Ramos (cell line): ENCODE results near the gene IL1RL1.

Experiments used
- in situ Hi-C: fragments of 300-500 bp; cut with MboI; formaldehyde crosslinking; loops from one replicate; pipeline ENCODE4 v1.14.3; 2022; ENCODE audit warnings: low sequenced_read_pairs; ENCODE audit not compliant: unreplicated experiment

The IL1RL1 gene

GRCh38 chr2:102310964-102311640 lies at the start of gene IL1RL1:
IL1RL1 (plus strand) TSS chr2:102311563; CDS start chr2:102338265, 26,702 bp downstream.
- in situ Hi-C loops = no loop called here

- in situ Hi-C loops = no loop called here
These were observed 48.9 kb upstream of the IL1RL1 start for GRCh38 chr2:102262216-102263129.

GRCh38 chr2:102264952-102265351 lies 46.4 kb upstream of the IL1RL1 start:
- in situ Hi-C loops = no loop called here

GRCh38 chr2:102266204-102266603 lies 45.2 kb upstream of the IL1RL1 start:
- in situ Hi-C loops = no loop called here

GRCh38 chr2:102267774-102268173 lies 43.6 kb upstream of the IL1RL1 start:
- in situ Hi-C loops = no loop called here

GRCh38 chr2:102268510-102269199 lies 42.7 kb upstream of the IL1RL1 start:
- in situ Hi-C loops = no loop called here

- in situ Hi-C loops = no loop called here
These were observed 42.2 kb upstream of the IL1RL1 start for GRCh38 chr2:102269200-102269524.

GRCh38 chr2:102271844-102272243 lies 39.5 kb upstream of the IL1RL1 start:
- in situ Hi-C loops = no loop called here

- in situ Hi-C loops = no loop called here
These were observed 37.6 kb upstream of the IL1RL1 start for GRCh38 chr2:102273619-102274211.

GRCh38 chr2:102276549-102277201 lies 34.7 kb upstream of the IL1RL1 start:
- in situ Hi-C loops = no loop called here

GRCh38 chr2:102277202-102277700 lies 34.1 kb upstream of the IL1RL1 start:
- in situ Hi-C loops = no loop called here

GRCh38 chr2:102278720-102279390 lies 32.5 kb upstream of the IL1RL1 start:
- in situ Hi-C loops = no loop called here

- in situ Hi-C loops = no loop called here
These were observed 32.0 kb upstream of the IL1RL1 start for GRCh38 chr2:102279391-102279735.

- in situ Hi-C loops = no loop called here
These were observed 28.7 kb upstream of the IL1RL1 start for GRCh38 chr2:102282678-102283091.

GRCh38 chr2:102283996-102284395 lies 27.4 kb upstream of the IL1RL1 start:
- in situ Hi-C loops = no loop called here

GRCh38 chr2:102284611-102285010 lies 26.8 kb upstream of the IL1RL1 start:
- in situ Hi-C loops = no loop called here

- in situ Hi-C loops = no loop called here
These were observed 26.0 kb upstream of the IL1RL1 start for GRCh38 chr2:102285368-102285767.

GRCh38 chr2:102286041-102286440 lies 25.3 kb upstream of the IL1RL1 start:
- in situ Hi-C loops = no loop called here

- in situ Hi-C loops = no loop called here
These were observed 22.2 kb upstream of the IL1RL1 start for GRCh38 chr2:102289129-102289528.
